ENCODE measurements around the gene COL24A1.
"Not testable (repeated sequence)": the region's sequence is repeated elsewhere in the genome, so short reads cannot be mapped to it uniquely, and the experiment has no call there.

The COL24A1 gene

DNA sequence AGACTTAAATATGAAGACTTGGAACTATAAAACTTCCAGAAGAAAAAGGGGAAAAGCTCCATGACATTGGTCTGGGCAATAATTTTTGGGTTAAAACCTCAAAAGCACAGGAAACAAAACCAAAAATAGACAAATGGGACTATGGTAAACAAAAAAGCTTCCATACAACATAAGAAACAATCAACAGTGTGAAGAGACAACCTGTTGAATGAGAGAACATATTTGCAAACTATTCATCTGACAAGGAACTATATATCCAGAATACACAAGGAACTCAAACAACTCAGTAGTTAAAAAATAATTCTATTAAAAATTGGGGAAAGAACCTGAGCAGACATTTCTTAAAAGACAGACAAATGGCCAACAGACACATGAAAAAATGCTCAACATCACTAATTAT, 255.7 kb downstream of the COL24A1 start:
- DNase-seq (ENCODE audit: low read depth in 2 of 3, low spot score in 1 of 3) = no peak

DNA sequence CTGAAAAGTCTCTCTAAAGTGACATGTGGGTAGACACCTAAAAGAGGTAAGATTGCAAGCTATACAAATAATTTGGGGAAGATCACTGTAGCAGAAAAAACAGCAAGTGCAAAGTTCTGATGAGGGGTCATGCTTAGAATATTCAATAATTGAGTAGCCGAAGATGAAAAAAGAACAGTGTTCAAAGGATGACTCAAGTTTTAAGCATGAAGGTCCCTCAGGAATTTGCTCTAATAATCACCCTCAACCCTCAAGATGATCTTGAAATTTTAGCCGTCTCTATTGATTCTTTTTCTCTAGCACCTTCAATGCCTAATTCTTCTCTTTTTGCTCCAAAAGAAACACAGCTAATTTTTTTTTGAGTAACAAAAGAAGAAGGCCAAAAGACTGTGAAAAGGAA, 257.7 kb downstream of the COL24A1 start:
- no peak for DNase-seq (ENCODE audit: low read depth in 2 of 3, low spot score in 1 of 3)

DNA sequence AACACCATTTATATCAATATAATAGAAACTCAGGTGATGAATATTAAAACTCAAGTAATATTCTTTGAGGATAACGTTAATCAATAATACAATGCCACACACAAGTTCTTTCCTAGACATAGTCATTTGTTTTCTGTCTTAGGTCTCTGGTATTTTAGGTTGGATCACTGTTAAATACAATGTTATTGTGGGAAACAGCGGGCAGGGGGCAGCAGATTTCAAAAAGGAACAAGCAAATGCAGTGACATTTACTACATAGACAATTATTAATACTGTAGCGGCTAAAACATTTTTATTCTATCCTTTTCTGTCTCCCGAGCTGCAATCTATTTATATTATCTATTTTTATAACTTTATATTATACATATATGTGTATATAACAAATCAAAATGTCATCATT, 261.9 kb downstream of the COL24A1 start:
- no peak for DNase-seq (ENCODE audit: low read depth in 2 of 3, low spot score in 1 of 3)

DNA sequence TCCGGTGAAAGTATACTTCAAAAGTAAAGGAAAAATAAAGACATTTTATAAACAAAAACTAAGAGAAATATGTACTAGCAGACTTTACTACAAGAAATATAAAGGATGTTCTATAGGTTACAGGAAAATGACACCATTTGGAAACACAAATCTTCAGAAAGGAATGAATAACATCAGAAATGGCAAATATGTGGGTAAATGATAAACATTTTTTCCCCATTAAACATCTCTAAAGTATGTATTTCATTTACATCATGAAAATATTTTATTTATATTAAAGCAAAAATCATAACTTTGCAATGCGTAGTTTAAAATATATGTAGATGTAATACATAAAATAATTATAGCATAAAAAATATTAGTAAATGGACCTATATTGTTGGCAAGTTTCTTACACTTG, 264.2 kb downstream of the COL24A1 start:
- no peak for DNase-seq (ENCODE audit: low read depth in 2 of 3, low spot score in 1 of 3)

DNA sequence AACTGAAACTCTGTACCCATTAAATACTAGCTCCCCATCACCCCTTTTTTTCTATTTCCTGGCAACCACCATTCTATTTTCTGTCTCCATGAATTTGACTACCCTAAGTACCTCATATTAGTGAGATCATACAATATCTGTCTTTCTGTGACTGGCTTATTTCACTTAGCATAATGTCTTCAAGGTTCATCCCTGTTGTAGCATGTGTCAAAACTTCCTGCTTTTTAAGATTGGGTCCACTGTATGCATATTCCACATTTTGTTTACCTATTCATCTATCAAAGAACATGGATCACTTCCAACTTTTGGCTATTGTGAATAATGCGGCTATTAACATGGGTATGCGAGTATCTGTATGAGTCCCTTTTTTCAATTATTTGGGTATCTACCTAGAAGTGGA, 266.7 kb downstream of the COL24A1 start:
- DNase-seq (ENCODE audit: low read depth in 2 of 3, low spot score in 1 of 3) = no peak

DNA sequence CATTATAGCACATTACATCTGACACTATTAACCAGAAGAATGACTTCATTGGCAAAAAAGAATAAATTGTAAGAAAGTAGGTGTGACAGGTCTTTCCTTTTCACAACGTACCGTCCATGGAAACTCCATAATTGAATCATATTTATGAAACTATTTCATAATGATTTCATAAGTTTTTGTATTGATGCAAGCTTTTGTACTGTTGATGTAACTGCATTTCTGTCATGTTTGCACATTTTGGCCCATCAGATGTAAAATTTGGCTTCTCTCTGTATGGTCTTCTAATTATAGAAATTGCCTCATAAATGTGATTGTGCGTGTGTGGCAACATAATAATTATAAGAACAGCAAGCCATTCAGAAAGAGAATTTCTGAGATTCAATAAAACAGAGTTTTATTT, 267.7 kb downstream of the COL24A1 start:
- no peak for DNase-seq (ENCODE audit: low read depth in 2 of 3, low spot score in 1 of 3)

DNA sequence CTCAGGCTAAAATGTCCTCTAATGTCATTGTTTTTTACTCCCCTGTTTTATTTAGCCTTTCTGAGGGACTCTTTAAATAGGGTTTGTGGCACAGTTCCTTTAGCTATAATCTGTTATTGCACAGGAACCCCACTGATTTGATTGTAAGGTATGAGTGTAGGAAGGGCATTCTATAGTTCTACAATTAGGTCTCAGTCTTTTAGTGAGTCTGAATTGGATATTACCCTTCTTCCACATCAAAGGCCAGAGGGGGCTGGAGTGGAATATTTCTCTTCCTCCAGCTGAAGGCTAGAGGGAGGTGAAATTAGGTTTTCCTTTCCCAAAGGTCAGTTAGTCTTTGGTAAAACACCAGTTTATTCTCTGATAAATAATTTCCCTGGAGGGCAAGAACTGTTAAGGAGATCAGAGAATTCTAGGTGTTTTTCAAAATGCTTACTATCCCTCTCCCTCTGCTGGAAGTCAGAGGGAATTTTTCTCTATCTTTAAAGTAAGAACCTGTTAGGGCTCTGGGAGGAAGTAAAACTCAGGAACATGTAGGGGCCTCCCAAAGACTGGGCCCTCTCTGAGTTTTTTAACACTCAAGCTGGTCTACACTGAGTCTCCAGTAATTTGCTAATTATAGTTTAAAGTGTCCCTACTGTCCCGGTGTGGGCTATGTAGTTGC, 272.1 kb downstream of the COL24A1 start:
- no peak for DNase-seq (ENCODE audit: low read depth in 2 of 3, low spot score in 1 of 3)

DNA sequence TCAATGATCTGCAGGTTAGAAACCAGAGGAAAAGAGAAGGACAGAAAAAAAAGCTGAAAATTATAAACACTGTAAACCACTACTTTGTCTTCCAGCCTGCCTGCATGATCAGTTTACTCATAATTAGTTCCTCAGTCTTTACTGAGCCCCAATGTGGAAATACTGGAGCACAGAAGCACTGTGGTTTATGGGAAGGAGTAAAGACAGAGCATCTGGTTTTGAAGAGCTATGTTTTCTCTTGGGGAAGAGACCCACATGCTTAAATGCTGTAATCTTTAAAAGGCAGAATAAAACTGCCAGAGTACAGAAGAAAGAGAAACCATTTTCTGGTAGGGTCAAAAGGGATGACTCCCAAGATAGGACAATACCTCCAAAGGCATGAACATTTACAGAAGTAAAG, 289.4 kb downstream of the COL24A1 start:
- DNase-seq (ENCODE audit: low read depth in 2 of 3, low spot score in 1 of 3) = no peak

DNA sequence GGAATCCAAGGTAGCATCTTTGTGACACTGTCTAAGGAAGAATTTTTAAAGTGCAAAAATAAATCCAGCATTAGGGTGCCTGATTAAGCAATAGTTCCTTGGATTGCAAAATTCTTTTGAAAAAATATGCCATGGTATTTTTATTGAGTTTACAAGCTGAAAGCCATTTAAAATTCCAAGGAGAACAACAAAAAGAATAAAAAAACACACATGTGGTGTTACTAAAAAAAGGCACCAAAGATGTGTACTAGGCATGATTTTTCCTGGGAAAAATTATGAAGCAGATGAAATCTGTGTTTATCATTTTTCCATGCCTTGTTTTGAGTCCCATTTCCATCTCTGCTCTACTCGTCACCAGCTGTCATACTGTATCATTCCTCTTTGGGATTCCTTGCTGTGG, 291.4 kb downstream of the COL24A1 start:
- DNase-seq (ENCODE audit: low read depth in 2 of 3, low spot score in 1 of 3) = no peak

DNA sequence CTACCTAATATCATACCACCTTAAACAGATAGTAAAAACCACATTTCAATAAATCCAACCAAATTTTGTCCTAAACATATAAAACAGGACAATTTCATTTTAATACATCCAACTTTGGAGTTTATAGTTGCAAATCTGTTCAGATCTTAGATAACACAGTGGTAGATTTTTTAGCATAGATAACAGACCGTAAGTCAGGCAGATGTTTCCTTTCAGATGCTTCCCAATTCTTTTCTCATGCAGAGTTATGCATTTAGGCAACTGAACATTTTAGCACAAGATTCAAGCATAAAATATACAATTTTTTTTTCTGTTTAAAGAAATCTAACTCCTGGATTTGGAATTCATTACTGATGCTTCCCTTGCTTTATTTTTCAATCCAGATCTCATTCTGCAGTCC, 291.8 kb downstream of the COL24A1 start:
- no peak for DNase-seq (ENCODE audit: low read depth in 2 of 3, low spot score in 1 of 3)

DNA sequence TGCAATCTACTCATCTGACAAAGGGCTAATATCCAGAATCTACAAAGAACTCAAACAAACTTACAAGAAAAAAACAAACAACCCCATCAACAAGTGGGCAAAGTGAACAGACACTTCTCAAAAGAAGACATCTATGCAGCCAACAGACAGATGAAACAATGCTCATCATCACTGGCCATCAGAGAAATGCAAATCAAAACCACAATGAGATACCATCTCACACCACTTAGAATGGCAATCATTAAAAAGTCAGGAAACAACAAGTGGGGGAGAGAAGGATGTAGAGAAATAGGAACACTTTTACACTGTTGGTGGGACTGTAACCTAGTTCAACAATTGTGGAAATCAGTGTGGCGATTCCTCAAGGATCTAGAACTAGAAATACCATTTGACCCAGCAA, 292.9 kb downstream of the COL24A1 start:
- DNase-seq (ENCODE audit: low read depth in 2 of 3, low spot score in 1 of 3) = not testable (repeated sequence)

DNA sequence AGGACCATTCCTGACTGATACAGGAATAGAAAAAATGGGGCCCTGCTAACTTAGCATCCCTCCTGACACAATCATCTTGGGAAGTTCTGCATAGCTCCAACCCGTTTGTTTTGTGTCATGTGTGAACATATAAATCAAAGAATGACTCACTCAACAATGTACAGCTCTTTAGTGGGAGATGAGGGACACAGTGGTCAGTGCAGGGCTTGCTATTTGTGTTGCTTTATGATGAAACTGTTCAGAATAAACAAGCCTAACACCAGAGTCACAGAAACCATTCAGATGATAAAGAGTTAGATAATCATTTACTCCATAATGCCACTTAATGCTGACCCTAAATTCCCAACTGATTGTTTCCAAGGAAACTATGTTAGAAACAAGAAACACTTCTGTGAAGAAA, 294.1 kb downstream of the COL24A1 start:
- no peak for DNase-seq (ENCODE audit: low read depth in 2 of 3, low spot score in 1 of 3)

DNA sequence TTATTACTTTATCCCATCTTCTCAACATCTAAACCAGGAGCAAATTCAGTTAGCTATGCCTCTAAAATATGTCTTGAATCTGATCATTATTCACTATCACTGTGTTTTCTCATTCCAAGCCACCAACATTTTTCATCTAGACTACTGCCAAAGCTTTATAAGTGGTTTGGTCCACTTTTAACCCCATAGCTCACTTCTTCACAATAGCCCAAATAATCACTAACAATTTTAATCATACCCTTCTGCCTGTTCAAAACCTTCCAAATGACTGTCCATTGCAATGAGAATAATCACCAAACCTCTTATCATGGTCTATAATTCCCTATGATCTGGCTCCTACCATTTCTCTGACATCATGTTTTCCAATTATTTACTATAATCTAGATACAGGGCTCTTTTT, 298.6 kb downstream of the COL24A1 start:
- DNase-seq (ENCODE audit: low read depth in 2 of 3, low spot score in 1 of 3) = no peak

DNA sequence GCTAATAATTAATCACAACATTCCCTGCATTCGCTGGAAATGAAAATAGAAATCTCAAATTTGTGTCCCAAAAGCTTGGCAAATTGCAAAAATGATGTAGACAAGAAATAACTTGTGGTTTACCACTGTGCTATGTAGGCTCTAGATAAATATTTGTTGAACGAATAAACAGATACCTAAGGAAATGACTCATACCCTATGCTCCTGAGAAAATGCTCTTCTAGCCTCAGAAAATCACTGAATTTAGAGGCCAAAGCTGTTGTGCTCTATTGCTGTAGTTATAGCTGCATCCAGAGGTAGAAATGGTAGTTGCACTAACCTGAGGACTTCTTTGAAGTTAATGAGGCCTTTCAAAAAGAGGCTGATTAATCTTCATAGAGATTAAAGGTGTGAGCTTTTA, 306.3 kb downstream of the COL24A1 start:
- no peak for DNase-seq (ENCODE audit: low read depth in 2 of 3, low spot score in 1 of 3)

DNA sequence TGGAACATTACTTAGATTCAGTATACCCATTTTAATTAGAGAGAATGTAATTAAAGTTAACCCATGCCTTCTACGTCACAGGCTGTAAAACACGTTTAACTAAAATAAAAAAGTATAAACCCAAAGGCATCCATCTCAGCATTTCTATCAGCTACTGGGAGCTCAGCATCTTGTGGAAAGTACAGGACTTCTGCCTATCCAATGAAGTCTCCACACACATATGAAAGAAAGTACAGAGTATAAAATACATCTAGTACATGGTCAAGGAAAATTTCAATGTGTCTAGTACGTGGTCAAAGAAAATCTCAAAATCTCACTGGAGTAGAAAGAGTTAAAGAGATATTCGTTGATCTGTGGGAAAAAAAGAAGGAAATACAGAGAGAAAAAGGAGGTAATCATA, 306.9 kb downstream of the COL24A1 start:
- no peak for DNase-seq (ENCODE audit: low read depth in 2 of 3, low spot score in 1 of 3)

DNA sequence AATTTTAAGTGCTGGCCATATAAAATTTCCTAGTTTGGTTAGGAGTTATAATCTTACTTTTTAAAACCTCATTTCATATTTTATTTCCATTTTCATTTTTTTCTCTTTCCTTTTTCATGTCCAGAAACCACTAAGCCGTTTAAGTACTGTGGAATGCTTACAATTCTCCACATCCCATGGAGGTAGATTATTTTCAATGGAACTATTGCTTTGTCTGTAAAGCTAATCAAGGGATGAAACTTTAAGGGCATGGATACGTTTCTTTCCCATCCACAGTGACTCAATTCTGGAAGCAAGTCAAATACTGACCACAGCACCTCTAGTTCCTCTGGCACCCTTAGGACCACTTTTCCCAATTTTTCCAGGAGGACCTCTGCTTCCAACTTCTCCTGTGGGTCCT, 309.2 kb downstream of the COL24A1 start:
- no peak for DNase-seq (ENCODE audit: low read depth in 2 of 3, low spot score in 1 of 3)

DNA sequence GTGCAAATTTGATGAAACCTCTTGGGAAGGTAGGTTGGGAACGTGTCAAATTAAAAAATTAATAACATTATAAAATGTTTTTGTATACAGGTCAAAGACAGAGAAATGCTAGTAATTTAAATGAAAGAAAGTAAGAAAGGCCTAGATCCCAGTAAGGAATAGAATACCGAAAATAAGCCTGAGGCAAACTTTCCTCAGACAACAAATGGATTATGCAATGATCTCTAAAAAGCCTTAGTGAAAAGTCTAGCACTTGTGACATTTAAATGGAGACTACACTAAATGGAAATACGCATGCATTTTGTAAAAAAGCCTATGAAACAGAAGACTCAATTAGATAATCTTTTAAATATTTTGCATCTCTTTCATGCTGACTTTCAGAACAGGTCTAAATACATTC, 309.9 kb downstream of the COL24A1 start:
- DNase-seq (ENCODE audit: low read depth in 2 of 3, low spot score in 1 of 3) = no peak

DNA sequence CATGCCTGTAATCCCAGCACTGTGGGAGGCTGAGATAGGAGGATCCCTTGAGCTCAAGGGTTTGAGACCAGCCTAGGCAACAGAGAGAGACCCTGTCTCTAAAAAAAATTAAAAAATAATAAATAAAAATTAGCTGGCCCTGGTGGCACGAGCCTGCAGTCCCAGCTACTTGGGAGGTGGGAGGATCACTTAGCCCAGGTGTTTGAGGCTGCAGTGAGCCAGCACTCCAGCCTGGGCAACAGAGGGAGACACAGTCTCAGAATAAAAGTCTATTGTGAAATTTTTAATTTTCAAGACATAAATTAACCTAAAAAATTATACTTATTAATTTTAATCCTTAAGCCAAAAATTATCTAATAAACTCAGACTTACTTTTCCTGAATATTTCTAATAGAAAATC, 317.1 kb downstream of the COL24A1 start:
- DNase-seq (ENCODE audit: low read depth in 2 of 3, low spot score in 1 of 3) = no peak

DNA sequence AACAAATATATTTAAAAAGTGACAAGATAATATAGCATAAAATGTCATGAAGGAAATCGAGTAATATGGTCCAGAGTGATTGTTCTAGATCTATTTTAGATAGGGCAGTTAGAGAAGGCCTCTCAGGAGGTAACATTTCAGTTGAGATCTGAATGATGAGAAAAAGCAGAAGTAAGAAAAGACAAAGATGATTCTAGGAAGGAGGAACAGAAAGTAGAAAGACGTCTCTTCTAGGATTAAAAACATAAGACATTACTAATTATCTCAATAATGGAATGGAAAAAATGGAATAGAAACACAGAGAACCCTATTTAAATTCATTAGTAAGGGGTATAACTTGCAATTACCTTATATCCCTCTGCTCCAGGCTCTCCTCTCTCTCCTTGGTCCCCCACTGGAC, 318.3 kb downstream of the COL24A1 start:
- no peak for DNase-seq (ENCODE audit: low read depth in 2 of 3, low spot score in 1 of 3)

DNA sequence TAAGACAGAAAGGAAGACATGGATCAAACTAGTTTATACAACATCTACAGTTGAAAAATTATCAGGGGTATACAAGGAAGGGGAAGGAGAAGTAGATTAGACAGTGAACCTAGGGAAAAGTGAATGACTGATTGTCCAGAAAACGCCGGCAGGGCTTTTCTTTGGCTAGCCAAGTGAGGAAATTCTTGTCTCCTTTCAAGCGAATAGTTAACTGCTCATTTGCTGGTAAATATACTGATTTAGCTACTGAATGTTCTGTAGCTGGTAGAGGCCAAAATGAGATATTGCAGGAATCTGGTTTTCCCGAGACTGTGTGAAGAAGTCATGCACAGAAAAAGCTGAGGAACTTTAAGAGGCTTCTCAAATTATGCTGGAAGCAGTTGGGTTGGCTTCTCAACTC, 319.8 kb downstream of the COL24A1 start:
- no peak for DNase-seq (ENCODE audit: low read depth in 2 of 3, low spot score in 1 of 3)

DNA sequence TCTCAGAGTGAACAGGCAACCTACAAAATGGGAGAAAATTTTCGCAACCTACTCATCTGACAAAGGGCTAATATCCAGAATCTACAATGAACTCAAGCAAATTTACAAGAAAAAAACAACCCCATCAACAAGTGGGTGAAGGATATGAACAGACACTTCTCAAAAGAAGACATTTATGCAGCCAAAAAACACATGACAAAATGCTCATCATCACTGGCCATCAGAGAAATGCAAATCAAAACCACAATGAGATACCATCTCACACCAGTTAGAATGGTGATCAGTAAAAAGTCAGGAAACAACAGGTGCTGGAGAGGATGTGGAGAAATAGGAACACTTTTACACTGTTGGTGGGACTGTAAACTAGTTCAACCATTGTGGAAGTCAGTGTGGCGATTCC, 323.4 kb downstream of the COL24A1 start:
- DNase-seq (ENCODE audit: low read depth in 2 of 3, low spot score in 1 of 3) = not testable (repeated sequence)

DNA sequence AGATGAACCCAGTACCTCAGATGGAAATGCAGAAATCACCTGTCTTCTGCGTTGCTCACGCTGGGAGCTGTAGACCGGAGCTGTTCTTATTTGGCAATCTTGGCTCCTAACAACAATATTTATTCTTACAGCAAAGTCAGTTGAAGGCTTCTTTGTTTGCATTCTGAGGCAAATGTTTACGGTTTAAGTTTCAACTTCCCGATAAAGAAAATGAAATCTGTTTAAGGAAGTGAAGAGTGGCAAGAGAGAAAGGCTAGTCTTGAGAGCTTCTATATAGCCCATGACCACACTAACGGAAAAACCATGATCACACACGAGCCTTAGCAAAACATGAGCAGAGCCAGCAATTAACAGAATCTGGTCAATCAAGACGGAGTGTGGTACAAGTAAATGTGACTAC, 325.7 kb downstream of the COL24A1 start:
- DNase-seq (ENCODE audit: low read depth in 2 of 3, low spot score in 1 of 3) = no peak

DNA sequence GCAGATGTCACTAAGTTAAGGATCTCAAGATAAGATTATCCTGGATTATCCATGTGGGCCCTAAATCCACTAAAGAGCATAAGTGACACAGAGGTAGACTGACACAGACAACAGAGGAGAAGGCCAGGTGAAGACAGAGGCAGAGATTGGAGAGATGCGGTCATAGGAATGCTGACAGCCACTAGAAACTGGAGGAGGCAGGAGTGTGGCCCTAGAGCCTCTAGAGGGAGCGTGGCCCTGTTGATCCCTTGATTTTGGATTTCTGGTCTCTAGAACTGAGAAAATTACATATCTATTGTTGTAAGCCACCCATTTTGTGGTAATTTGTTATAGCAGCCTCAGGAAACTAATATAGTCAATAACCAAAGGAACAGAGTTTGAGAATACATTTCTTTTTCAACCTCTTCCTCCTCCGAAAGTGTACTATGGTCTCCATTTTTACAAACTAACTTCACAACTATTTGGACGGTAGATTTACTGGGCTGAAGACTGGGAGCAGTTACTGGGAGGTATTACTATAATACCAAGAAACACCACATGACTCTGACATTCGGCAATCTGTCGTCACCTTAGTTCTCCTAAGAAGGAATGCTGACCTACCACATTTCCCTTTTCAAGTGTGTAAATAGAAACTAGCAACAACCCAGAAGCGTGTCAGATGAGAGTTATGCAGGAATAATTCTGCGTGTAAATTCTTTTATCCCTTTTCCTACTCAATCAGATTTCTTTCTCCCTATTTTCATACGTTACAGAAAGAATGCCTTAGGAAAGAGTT, 332.3 kb downstream of the COL24A1 start:
- no peak for DNase-seq (ENCODE audit: low read depth in 2 of 3, low spot score in 1 of 3)

Data from stimulated activated CD4-positive, alpha-beta T cell treated with anti-CD3 and anti-CD28 coated beads, Interleukin-12 subunit alpha, Interleukin-12 subunit beta, amount 100 ng/mL, for 48 hours (primary cell).